HEK293 (cell line): Measurements from ENCODE around the gene ZNF419.
A peak's percentile ranks its signal among the peaks of the same experiment; 100 is the strongest.

Source experiments
- CTCF ChIA-PET: fragments of 350-600 bp; formaldehyde crosslinking; extraction: SDS; loops from one replicate; lab custom pipeline; 2021; ENCODE audit warnings: antibody characterized with exemption; lab: Yijun Ruan, JAX
- POLR2A ChIA-PET: fragments of 300-600 bp; formaldehyde crosslinking; extraction: SDS; loops from one replicate; lab custom pipeline; 2020; ENCODE audit warnings: antibody characterized with exemption, inconsistent platforms; lab: Yijun Ruan, JAX
- H3K27ac ChIP-seq: fragments of 200-500 bp; sonication (Bioruptor generic); 2 replicates; pipeline ENCODE4 v1.5.1; 2014; ENCODE audit warnings: low read depth, low read length, control low read depth, inconsistent platforms; ENCODE audit errors: extremely low read depth
- H3K36me3 ChIP-seq, 2 experiments: fragments of 200-500 bp in 1 of 2; sonication (Bioruptor generic) in 1 of 2; 1 replicate in 1 of 2; 2 replicates in 1 of 2; pipeline ENCODE4 v1.5.1; 2014 to 2017; ENCODE audit warnings: inconsistent platforms in 2 of 2, low read length in 2 of 2; ENCODE audit not compliant: control insufficient read depth in 2 of 2, insufficient read depth in 1 of 2
- H3K4me1 ChIP-seq: fragments of 200-500 bp; sonication (Bioruptor generic); 2 replicates; pipeline ENCODE4 v1.5.1; 2014; ENCODE audit warnings: mild to moderate bottlenecking, low read length, inconsistent platforms; ENCODE audit not compliant: control insufficient read depth, insufficient read depth
- H3K4me3 ChIP-seq: 2 replicates; pipeline ENCODE4 v1.5.1; 2011; ENCODE audit warnings: low read depth, mild to moderate bottlenecking, control low read depth, low read length, moderate library complexity
- H3K9me3 ChIP-seq: fragments of 200-500 bp; sonication (Bioruptor generic); 2 replicates; pipeline ENCODE4 v1.5.1; 2014; ENCODE audit warnings: low read depth, low read length, inconsistent platforms; ENCODE audit not compliant: control insufficient read depth, insufficient read depth
- GLIS1 ChIP-seq: fragments of 450-650 bp; formaldehyde crosslinking; IDR thresholded peaks from 2 replicates; pipeline ENCODE4 v1.5.1; 2016; ENCODE audit warnings: missing biosample characterization, missing genetic modification characterization
- HIC1 ChIP-seq: fragments of 450-650 bp; formaldehyde crosslinking; IDR thresholded peaks from 2 replicates; pipeline ENCODE4 v1.5.1; 2016; ENCODE audit warnings: missing biosample characterization, missing genetic modification characterization
- KLF1 ChIP-seq: fragments of 450-650 bp; formaldehyde crosslinking; IDR thresholded peaks from 2 replicates; pipeline ENCODE4 v1.5.1; 2016; ENCODE audit warnings: missing biosample characterization, missing genetic modification characterization
- KLF16 ChIP-seq: fragments of 450-650 bp; formaldehyde crosslinking; IDR thresholded peaks from 2 replicates; pipeline ENCODE4 v1.5.1; 2017; ENCODE audit warnings: missing biosample characterization, missing genetic modification characterization
- MYNN ChIP-seq: fragments of 450-650 bp; formaldehyde crosslinking; IDR thresholded peaks from 2 replicates; pipeline ENCODE4 v1.5.1; 2016; ENCODE audit warnings: missing biosample characterization, missing genetic modification characterization, borderline replicate concordance
- MZF1 ChIP-seq: fragments of 450-650 bp; formaldehyde crosslinking; IDR thresholded peaks from 2 replicates; pipeline ENCODE4 v1.5.1; 2017; ENCODE audit warnings: missing biosample characterization, missing genetic modification characterization, borderline replicate concordance
- SETDB1 ChIP-seq: IDR thresholded peaks from one replicate; pipeline ENCODE4 v1.6.1; 2017; ENCODE audit warnings: mild to moderate bottlenecking, low read length, moderate library complexity, mixed read lengths; ENCODE audit not compliant: insufficient read length
- TRIM28 ChIP-seq: IDR thresholded peaks from 2 replicates; pipeline ENCODE4 v1.6.1; 2011; ENCODE audit warnings: low read length, control low read depth, borderline replicate concordance
- ZBTB6 ChIP-seq: fragments of 450-650 bp; formaldehyde crosslinking; IDR thresholded peaks from 2 replicates; pipeline ENCODE4 v1.5.1; 2017; ENCODE audit warnings: missing biosample characterization, missing genetic modification characterization
- ZFP37 ChIP-seq: fragments of 450-650 bp; formaldehyde crosslinking; IDR thresholded peaks from 2 replicates; pipeline ENCODE4 v1.5.1; 2016; ENCODE audit warnings: missing biosample characterization, missing genetic modification characterization
- ZFP41 ChIP-seq: fragments of 450-650 bp; formaldehyde crosslinking; IDR thresholded peaks from 2 replicates; pipeline ENCODE4 v1.5.1; 2016; ENCODE audit warnings: missing biosample characterization, missing genetic modification characterization, borderline replicate concordance
- ZNF169 ChIP-seq: fragments of 450-650 bp; formaldehyde crosslinking; IDR thresholded peaks from 2 replicates; pipeline ENCODE4 v1.5.1; 2016; ENCODE audit warnings: missing biosample characterization, missing genetic modification characterization
- ZNF202 ChIP-seq: fragments of 450-650 bp; formaldehyde crosslinking; IDR thresholded peaks from 2 replicates; pipeline ENCODE4 v1.5.1; 2016; ENCODE audit warnings: missing biosample characterization, missing genetic modification characterization, borderline replicate concordance
- ZNF223 ChIP-seq: fragments of 450-650 bp; formaldehyde crosslinking; IDR thresholded peaks from 2 replicates; pipeline ENCODE4 v1.5.1; 2016; ENCODE audit warnings: missing biosample characterization, missing genetic modification characterization
- ZNF391 ChIP-seq: fragments of 450-650 bp; formaldehyde crosslinking; IDR thresholded peaks from 2 replicates; pipeline ENCODE4 v1.5.1; 2016; ENCODE audit warnings: low read depth, missing biosample characterization, missing genetic modification characterization, borderline replicate concordance
- ZNF530 ChIP-seq: fragments of 450-650 bp; formaldehyde crosslinking; IDR thresholded peaks from 2 replicates; pipeline ENCODE4 v1.5.1; 2016; ENCODE audit warnings: low read depth, missing biosample characterization, missing genetic modification characterization
- ZNF544 ChIP-seq: fragments of 450-650 bp; formaldehyde crosslinking; IDR thresholded peaks from 2 replicates; pipeline ENCODE4 v1.5.0; 2017; ENCODE audit warnings: missing biosample characterization, missing genetic modification characterization
- ZNF600 ChIP-seq: fragments of 450-650 bp; formaldehyde crosslinking; IDR thresholded peaks from 2 replicates; pipeline ENCODE4 v1.5.1; 2016; ENCODE audit warnings: missing biosample characterization, missing genetic modification characterization
- ZNF626 ChIP-seq: fragments of 450-650 bp; sonication (Bioruptor Pico); formaldehyde crosslinking; IDR thresholded peaks from 2 replicates; pipeline ENCODE4 v1.5.1; 2018; ENCODE audit warnings: missing biosample characterization, missing genetic modification characterization, inconsistent platforms
- ZNF777 ChIP-seq: fragments of 450-650 bp; formaldehyde crosslinking; IDR thresholded peaks from 2 replicates; pipeline ENCODE4 v1.5.1; 2017; ENCODE audit warnings: missing biosample characterization, missing genetic modification characterization, borderline replicate concordance
- ZNF830 ChIP-seq: fragments of 450-650 bp; IDR thresholded peaks from 2 replicates; pipeline ENCODE4 v1.5.0; 2018; ENCODE audit warnings: missing biosample characterization, missing genetic modification characterization, low read depth, mild to moderate bottlenecking, moderate library complexity
- ZNF843 ChIP-seq: fragments of 450-650 bp; formaldehyde crosslinking; IDR thresholded peaks from 2 replicates; pipeline ENCODE4 v1.5.1; 2016; ENCODE audit warnings: missing biosample characterization, missing genetic modification characterization
- ZSCAN23 ChIP-seq: fragments of 450-650 bp; formaldehyde crosslinking; IDR thresholded peaks from 2 replicates; pipeline ENCODE4 v1.5.1; 2016; ENCODE audit warnings: missing biosample characterization, missing genetic modification characterization
- TF ChIP-seq, protein P1 (sequence below): fragments of 450-650 bp; formaldehyde crosslinking; IDR thresholded peaks from 2 replicates; pipeline ENCODE4 v1.5.1; 2016; ENCODE audit warnings: missing biosample characterization, missing genetic modification characterization
- TF ChIP-seq, protein P2 (sequence below): sonication (generic); formaldehyde crosslinking; IDR thresholded peaks from 2 replicates; pipeline ENCODE4 v1.8.1; 2022; ENCODE audit warnings: mild to moderate bottlenecking, moderate library complexity, missing genetic modification reagents
- TF ChIP-seq, protein P3 (sequence below): fragments of 450-650 bp; formaldehyde crosslinking; IDR thresholded peaks from 2 replicates; pipeline ENCODE4 v1.5.1; 2016; ENCODE audit warnings: missing biosample characterization, missing genetic modification characterization

ZNF419 gene

DNA sequence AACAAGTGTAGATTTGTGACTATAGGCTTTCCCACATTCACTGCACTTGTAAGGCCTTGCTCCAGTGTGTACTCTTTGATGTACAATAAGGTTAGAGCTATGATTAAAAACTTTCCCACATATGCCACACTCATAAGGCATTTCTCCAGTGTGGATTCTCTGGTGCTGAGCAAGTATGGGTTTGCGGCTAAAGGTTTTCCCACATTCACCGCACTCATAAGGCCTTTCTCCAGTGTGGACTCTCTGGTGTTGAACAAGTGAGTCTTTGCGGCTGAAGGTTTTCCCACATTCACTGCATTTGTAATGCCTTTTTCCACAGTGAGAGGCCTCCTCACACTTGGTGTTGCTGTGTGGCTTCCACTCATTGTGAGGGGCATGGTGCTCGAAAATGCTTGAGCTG, 13.9 kb upstream of the ZNF419 start:
- H3K4me3 ChIP-seq = no peak overlapping the region
- no peak for TF ChIP-seq ZNF391 (tag by site-specific recombination)
- TF ChIP-seq ZNF830 = no peak
- TF ChIP-seq ZNF530 (tag by site-specific recombination) = no peak
- no peak for TF ChIP-seq MYNN (tag by site-specific recombination)
- TF ChIP-seq ZNF600 (tag by site-specific recombination) = no peak
- TF ChIP-seq ZBTB6 (tag by site-specific recombination) = no peak
- 0 out of 2 replicates have a peak, but pooled peaks have one; percentile 28 for TF ChIP-seq ZNF626 (tag by site-specific recombination)
- no peak for TF ChIP-seq KLF1
- no peak for TF ChIP-seq ZNF202 (tag by site-specific recombination)
- TF ChIP-seq, protein P1, sequence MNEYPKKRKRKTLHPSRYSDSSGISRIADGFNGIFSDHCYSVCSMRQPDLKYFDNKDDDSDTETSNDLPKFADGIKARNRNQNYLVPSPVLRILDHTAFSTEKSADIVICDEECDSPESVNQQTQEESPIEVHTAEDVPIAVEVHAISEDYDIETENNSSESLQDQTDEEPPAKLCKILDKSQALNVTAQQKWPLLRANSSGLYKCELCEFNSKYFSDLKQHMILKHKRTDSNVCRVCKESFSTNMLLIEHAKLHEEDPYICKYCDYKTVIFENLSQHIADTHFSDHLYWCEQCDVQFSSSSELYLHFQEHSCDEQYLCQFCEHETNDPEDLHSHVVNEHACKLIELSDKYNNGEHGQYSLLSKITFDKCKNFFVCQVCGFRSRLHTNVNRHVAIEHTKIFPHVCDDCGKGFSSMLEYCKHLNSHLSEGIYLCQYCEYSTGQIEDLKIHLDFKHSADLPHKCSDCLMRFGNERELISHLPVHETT (tag by site-specific recombination) = no peak
- no peak for TF ChIP-seq KLF16 (tag by site-specific recombination)
- peak; percentile 99 for TF ChIP-seq SETDB1
- no peak for TF ChIP-seq ZFP37 (tag by site-specific recombination)
- TF ChIP-seq ZNF544 = no peak
- no peak for TF ChIP-seq ZNF169
- TF ChIP-seq TRIM28 = peak; percentile 96; the same call in 1 of the 2 replicates
- TF ChIP-seq ZNF843 (tag by site-specific recombination) = no peak
- TF ChIP-seq ZSCAN23 = no peak
- no peak for TF ChIP-seq ZNF223 (tag by site-specific recombination)
- TF ChIP-seq ZFP41 = no peak
- TF ChIP-seq, all 188 proteins: peak for 3
- H3K9me3 ChIP-seq = peaks cover 14% of the 10 kb centered on the region
- POLR2A ChIA-PET = no interaction called here
- CTCF ChIA-PET = no interaction called here
- H3K4me1 ChIP-seq = no peaks in the 10 kb centered on the region; the same call in 1 of the 2 replicates
- peaks cover 5 to 59% of the 10 kb centered on the region in 2 experiments; a peak in 2 of 3 replicates for H3K36me3 ChIP-seq
- no peak overlapping the region for H3K27ac ChIP-seq

DNA sequence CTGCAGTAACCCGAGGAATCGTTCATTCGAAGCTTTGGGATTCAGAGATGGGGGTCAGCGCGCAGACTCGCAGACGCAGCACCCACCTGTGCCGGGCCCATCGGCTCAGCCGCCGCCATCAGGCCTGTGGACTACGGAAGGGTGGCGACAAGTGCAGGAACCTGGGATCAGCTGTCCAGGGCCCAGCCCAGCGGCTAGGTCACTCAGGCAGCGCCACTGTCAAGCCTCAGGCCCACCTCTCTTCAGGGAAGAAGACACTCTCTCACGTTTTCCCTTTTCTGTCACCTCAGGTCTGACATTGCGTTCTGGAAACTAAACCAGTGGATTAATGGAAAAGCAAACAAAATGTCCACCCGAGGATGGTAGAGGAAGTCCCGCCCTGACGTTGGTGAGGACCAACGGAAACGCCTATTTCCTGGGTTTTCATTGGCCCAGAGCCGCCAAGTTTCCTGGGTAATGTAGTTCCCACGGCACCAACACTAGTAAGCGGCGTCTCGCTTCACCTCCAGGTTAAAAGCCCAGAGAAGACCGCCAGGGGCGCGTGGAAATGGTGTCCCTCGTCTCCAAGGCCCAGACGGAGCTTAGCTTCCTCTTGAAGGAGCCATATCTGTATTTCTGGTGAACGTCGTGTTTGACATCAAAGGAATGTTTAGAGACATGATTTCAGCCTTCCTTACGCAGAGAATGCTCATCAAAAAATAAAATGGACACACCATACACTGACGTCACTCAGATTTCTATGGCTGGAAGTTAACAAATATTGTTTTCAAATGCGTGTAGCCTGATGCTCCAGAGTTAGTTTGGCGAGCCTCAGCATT, 10.2 kb upstream of the ZNF419 start, which contains the start of gene ZNF772:
ZNF772 (minus strand) TSS at position 376 of the 818 bp plus-strand sequence; CDS start at position 119, 257 bp downstream.
- Histone ChIP-seq H3K4me3 (peak within 1 kb of the TSS; percentile 63), H3K4me1 (no peaks in the 10 kb centered on the region; the same call in 1 of the 2 replicates), H3K36me3 (peaks cover 5 to 42% of the 10 kb centered on the region in 2 experiments; a peak in 2 of 3 replicates), H3K9me3 (peaks cover 13% of the 10 kb centered on the region), H3K27ac (peak within 1 kb of the TSS; percentile 65)
- ChIA-PET POLR2A (interaction anchor here (0.5 to 1.8 kb wide), 5 partner anchors 9 to 409 kb away, joined by 3 to 10 read pairs (median 6); partner anchors contain the start of genes ZNF419 and ZNF773), CTCF (interaction anchor here (0.6 to 1.5 kb wide), 15 partner anchors 9 to 1357 kb away, joined by 3 to 10 read pairs (median 3); partner anchors contain the start of genes ZNF419 and ZNF549)
- TF ChIP-seq HIC1 (tag by site-specific recombination) (peak; percentile 74; the same call in 1 of the 2 replicates), ZNF777 (tag by site-specific recombination) (0 out of 2 replicates have a peak, but pooled peaks have one; percentile 37), GLIS1 (tag by site-specific recombination) (0 out of 2 replicates have a peak, but pooled peaks have one; percentile 19), MZF1 (tag by site-specific recombination) (no peak)
- TF ChIP-seq, protein P2, sequence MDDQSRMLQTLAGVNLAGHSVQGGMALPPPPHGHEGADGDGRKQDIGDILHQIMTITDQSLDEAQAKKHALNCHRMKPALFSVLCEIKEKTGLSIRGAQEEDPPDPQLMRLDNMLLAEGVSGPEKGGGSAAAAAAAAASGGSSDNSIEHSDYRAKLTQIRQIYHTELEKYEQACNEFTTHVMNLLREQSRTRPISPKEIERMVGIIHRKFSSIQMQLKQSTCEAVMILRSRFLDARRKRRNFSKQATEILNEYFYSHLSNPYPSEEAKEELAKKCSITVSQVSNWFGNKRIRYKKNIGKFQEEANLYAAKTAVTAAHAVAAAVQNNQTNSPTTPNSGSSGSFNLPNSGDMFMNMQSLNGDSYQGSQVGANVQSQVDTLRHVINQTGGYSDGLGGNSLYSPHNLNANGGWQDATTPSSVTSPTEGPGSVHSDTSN (CRISPR knock-in tag) = peak; percentile 30; the same call in 1 of the 2 replicates
- TF ChIP-seq, protein P3, sequence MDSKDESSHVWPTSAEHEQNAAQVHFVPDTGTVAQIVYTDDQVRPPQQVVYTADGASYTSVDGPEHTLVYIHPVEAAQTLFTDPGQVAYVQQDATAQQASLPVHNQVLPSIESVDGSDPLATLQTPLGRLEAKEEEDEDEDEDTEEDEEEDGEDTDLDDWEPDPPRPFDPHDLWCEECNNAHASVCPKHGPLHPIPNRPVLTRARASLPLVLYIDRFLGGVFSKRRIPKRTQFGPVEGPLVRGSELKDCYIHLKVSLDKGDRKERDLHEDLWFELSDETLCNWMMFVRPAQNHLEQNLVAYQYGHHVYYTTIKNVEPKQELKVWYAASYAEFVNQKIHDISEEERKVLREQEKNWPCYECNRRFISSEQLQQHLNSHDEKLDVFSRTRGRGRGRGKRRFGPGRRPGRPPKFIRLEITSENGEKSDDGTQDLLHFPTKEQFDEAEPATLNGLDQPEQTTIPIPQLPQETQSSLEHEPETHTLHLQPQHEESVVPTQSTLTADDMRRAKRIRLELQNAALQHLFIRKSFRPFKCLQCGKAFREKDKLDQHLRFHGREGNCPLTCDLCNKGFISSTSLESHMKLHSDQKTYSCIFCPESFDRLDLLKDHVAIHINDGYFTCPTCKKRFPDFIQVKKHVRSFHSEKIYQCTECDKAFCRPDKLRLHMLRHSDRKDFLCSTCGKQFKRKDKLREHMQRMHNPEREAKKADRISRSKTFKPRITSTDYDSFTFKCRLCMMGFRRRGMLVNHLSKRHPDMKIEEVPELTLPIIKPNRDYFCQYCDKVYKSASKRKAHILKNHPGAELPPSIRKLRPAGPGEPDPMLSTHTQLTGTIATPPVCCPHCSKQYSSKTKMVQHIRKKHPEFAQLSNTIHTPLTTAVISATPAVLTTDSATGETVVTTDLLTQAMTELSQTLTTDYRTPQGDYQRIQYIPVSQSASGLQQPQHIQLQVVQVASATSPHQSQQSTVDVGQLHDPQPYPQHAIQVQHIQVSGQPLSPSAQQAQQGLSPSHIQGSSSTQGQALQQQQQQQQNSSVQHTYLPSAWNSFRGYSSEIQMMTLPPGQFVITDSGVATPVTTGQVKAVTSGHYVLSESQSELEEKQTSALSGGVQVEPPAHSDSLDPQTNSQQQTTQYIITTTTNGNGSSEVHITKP (tag by site-specific recombination) = peak; percentile 62
